WTC11 (cell line): ENCODE results near the gene SAMD1. TPM values are rescaled to one million over a fixed set of nuclear protein-coding genes. Genes with fewer than 3 reads are reported as not detected.
A peak's percentile ranks its signal among the peaks of the same experiment; 100 is the strongest.

Experiments
- ATAC-seq: fragments of 200-7000 bp; cut with Tn5 transposase; 2 replicates; pipeline ENCODE4 v1.10.0; 2021; ENCODE audit warnings: mild to moderate bottlenecking, moderate library complexity
- CTCF ChIA-PET: fragments of 300-600 bp; sonication (Branson Sonifier 250); formaldehyde crosslinking; loops from one replicate; lab custom pipeline; 2021; ENCODE audit warnings: antibody characterized with exemption; lab: Charles Lee
- POLR2A ChIA-PET: fragments of 350-600 bp; sonication (Branson Sonifier 250); formaldehyde crosslinking; loops from one replicate; lab custom pipeline; 2021; ENCODE audit warnings: antibody characterized with exemption; lab: Charles Lee
- DNase-seq: peaks from one replicate; pipeline ENCODE4 v3.0.0; 2021; ENCODE audit warnings: low spot score
- H3K27ac Mint-ChIP-seq: 2 replicates; pipeline ENCODE4 v1.8.0; 2021; ENCODE audit warnings: mixed read lengths
- H3K27me3 Mint-ChIP-seq: 2 replicates; pipeline ENCODE4 v1.8.0; 2021; ENCODE audit warnings: low read depth, mild to moderate bottlenecking, moderate library complexity, mixed read lengths
- H3K36me3 Mint-ChIP-seq: 2 replicates; pipeline ENCODE4 v1.8.0; 2021; ENCODE audit warnings: mixed read lengths
- H3K4me1 Mint-ChIP-seq: 2 replicates; pipeline ENCODE4 v1.8.0; 2022; ENCODE audit warnings: mixed read lengths
- H3K4me3 Mint-ChIP-seq: 2 replicates; pipeline ENCODE4 v1.8.0; 2021; ENCODE audit warnings: mild to moderate bottlenecking, moderate library complexity, mixed read lengths
- H3K9me3 Mint-ChIP-seq: 2 replicates; pipeline ENCODE4 v1.8.0; 2021; ENCODE audit warnings: mixed read lengths
- E2F4 ChIP-seq: sonication (generic); formaldehyde crosslinking; IDR thresholded peaks from 2 replicates; pipeline ENCODE4 v1.8.1; 2022; ENCODE audit warnings: low read depth, mild to moderate bottlenecking, moderate library complexity, missing genetic modification reagents, borderline replicate concordance
- E2F5 ChIP-seq: sonication (generic); formaldehyde crosslinking; IDR thresholded peaks from 2 replicates; pipeline ENCODE4 v1.8.1; 2022; ENCODE audit warnings: mild to moderate bottlenecking, moderate library complexity, missing genetic modification reagents
- EMX1 ChIP-seq: fragments of 250-450 bp; sonication (Bioruptor Pico); IDR thresholded peaks from 2 replicates; pipeline ENCODE4 v1.8.0; 2021; ENCODE audit warnings: mild to moderate bottlenecking
- ESRRA ChIP-seq: sonication (generic); formaldehyde crosslinking; IDR thresholded peaks from 2 replicates; pipeline ENCODE4 v1.8.1; 2022; ENCODE audit warnings: mild to moderate bottlenecking, missing genetic modification reagents, borderline replicate concordance
- ETV6 ChIP-seq: sonication (generic); formaldehyde crosslinking; IDR thresholded peaks from 2 replicates; pipeline ENCODE4 v1.8.1; 2022; ENCODE audit warnings: mild to moderate bottlenecking, missing genetic modification reagents
- FOXK1 ChIP-seq: sonication (generic); formaldehyde crosslinking; IDR thresholded peaks from 2 replicates; pipeline ENCODE4 v1.8.0; 2022; ENCODE audit warnings: mild to moderate bottlenecking, moderate library complexity, missing genetic modification reagents
- GABPB1 ChIP-seq: sonication (generic); formaldehyde crosslinking; IDR thresholded peaks from 2 replicates; pipeline ENCODE4 v1.8.1; 2023; ENCODE audit warnings: mild to moderate bottlenecking, missing genetic modification reagents
- JUN ChIP-seq: sonication (generic); formaldehyde crosslinking; IDR thresholded peaks from 2 replicates; pipeline ENCODE4 v1.8.0; 2023; ENCODE audit warnings: mild to moderate bottlenecking, missing genetic modification reagents
- MLX ChIP-seq: sonication (generic); formaldehyde crosslinking; IDR thresholded peaks from 2 replicates; pipeline ENCODE4 v1.8.1; 2023; ENCODE audit warnings: mild to moderate bottlenecking, missing genetic modification reagents, moderate library complexity
- MYBL2 ChIP-seq: sonication (generic); formaldehyde crosslinking; IDR thresholded peaks from 2 replicates; pipeline ENCODE4 v1.8.1; 2023; ENCODE audit warnings: mild to moderate bottlenecking, moderate library complexity, missing genetic modification reagents
- NFYB ChIP-seq: sonication (generic); formaldehyde crosslinking; conservative IDR thresholded peaks from 2 replicates; pipeline ENCODE4 v1.8.0; 2022; ENCODE audit warnings: low read depth, missing genetic modification reagents
- SMAD3 ChIP-seq: sonication (generic); formaldehyde crosslinking; IDR thresholded peaks from 2 replicates; pipeline ENCODE4 v1.8.0; 2022; ENCODE audit warnings: missing genetic modification reagents, mild to moderate bottlenecking, borderline replicate concordance
- SP1 ChIP-seq: sonication (generic); formaldehyde crosslinking; conservative IDR thresholded peaks from 2 replicates; pipeline ENCODE4 v1.8.1; 2022; ENCODE audit warnings: missing genetic modification reagents
- TEAD1 ChIP-seq: sonication (generic); formaldehyde crosslinking; IDR thresholded peaks from 2 replicates; pipeline ENCODE4 v1.8.0; 2022; ENCODE audit warnings: mild to moderate bottlenecking, missing genetic modification reagents
- USF1 ChIP-seq: sonication (generic); formaldehyde crosslinking; IDR thresholded peaks from 2 replicates; pipeline ENCODE4 v1.8.0; 2022; ENCODE audit warnings: mild to moderate bottlenecking, missing genetic modification reagents
- ZMAT4 ChIP-seq: fragments of 250-450 bp; sonication (Bioruptor Pico); IDR thresholded peaks from 2 replicates; pipeline ENCODE4 v1.9.0; 2021; ENCODE audit warnings: mild to moderate bottlenecking
- ZNF232 ChIP-seq: sonication (generic); formaldehyde crosslinking; IDR thresholded peaks from 2 replicates; pipeline ENCODE4 v1.8.0; 2022; ENCODE audit warnings: mild to moderate bottlenecking, missing genetic modification reagents
- total RNA-seq: library from RNA; stranded (reverse); gene quantifications from 3 replicates; pipeline ENCODE4 v1.2.3, GENCODE V29; 2021
- TF ChIP-seq, protein P1 (sequence below): sonication (generic); formaldehyde crosslinking; IDR thresholded peaks from 2 replicates; pipeline ENCODE4 v1.8.1; 2023; ENCODE audit warnings: mild to moderate bottlenecking, moderate library complexity, missing genetic modification reagents
- TF ChIP-seq, protein P2 (sequence below): sonication (generic); formaldehyde crosslinking; IDR thresholded peaks from 2 replicates; pipeline ENCODE4 v1.8.0; 2022; ENCODE audit warnings: mild to moderate bottlenecking, missing genetic modification reagents
- TF ChIP-seq, protein P3 (sequence below): sonication (generic); formaldehyde crosslinking; IDR thresholded peaks from 2 replicates; pipeline ENCODE4 v1.8.0; 2022; ENCODE audit warnings: mild to moderate bottlenecking, missing genetic modification reagents
- TF ChIP-seq, protein P4 (sequence below): sonication (generic); formaldehyde crosslinking; IDR thresholded peaks from 2 replicates; pipeline ENCODE4 v1.8.1; 2022; ENCODE audit warnings: mild to moderate bottlenecking, missing genetic modification reagents, moderate library complexity, borderline replicate concordance
- TF ChIP-seq, protein P5 (sequence below): sonication (generic); formaldehyde crosslinking; IDR thresholded peaks from 2 replicates; pipeline ENCODE4 v1.8.0; 2023; ENCODE audit warnings: missing genetic modification reagents, mild to moderate bottlenecking, borderline replicate concordance

Gene SAMD1
- total RNA-seq, 1 experiment from 2014 or later = 116 TPM

DNA sequence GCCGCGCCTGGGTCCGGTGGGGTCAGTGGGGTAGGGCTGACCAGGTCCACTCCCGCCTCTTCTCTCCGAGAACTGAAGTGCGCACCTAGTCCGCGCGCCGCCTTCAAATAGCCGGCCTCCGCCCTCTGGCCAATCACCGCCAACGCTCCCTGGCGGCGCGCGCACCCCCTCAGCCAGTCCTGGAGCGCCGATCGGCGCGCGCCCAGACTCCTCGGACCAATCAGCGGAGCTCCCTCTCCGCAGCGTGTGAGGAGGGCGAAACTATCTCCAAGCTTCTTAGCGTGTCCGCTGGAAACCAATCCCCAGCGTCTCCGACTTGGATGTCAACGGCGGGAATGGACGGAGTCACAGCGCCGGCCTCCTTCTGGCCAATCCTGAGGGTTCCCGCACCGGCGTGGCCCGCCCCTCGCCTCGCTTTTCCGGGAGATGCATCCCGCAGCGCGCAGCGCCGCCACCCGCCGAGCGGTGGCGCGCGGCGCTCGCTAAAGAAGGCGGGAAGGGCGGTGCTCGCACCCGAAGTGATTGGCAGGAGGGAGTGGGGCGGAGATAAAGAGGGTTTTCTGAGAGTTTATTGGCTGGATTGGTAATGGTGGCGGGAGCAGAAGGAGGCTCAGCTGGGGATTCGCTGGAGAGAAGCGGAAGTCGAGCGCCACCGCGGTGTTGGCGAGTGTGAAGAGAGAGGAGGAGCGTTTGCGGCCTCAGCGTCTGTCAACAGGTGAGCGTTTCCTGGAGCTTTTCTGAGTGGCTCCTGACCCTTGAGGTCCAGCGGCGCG lies 46.1 kb upstream of the SAMD1 start, which contains the start of gene ASF1B:
Gene ASF1B (minus strand): TSS at position 81 of the 773 bp plus-strand sequence. CDS start 133 bp downstream, outside the sequence.
- H3K36me3 Mint-ChIP-seq = peaks cover 10% of the 10 kb centered on the region
- TF ChIP-seq ESRRA (CRISPR knock-in tag) (0 out of 2 replicates have a peak, but pooled peaks have one; percentile 47), GABPB1 (CRISPR knock-in tag) (peak; percentile 16; the same call in 1 of the 2 replicates), ZNF232 (CRISPR knock-in tag) (peak; percentile 62), MLX (no peak), USF1 (CRISPR knock-in tag) (peak; percentile 44; the same call in 1 of the 2 replicates), FOXK1 (CRISPR knock-in tag) (peak; percentile 43; the same call in 1 of the 2 replicates), EMX1 (CRISPR knock-in tag) (no peak), SP1 (CRISPR knock-in tag) (peak; percentile 80), JUN (no peak), MYBL2 (CRISPR knock-in tag) (peak; percentile 65; the same call in 1 of the 2 replicates), NFYB (peak; percentile 82), E2F4 (peak; percentile 95), ETV6 (CRISPR knock-in tag) (0 out of 2 replicates have a peak, but pooled peaks have one; percentile 55), E2F5 (peak; percentile 89), SMAD3 (CRISPR knock-in tag) (0 out of 2 replicates have a peak, but pooled peaks have one; percentile 17), TEAD1 (0 out of 2 replicates have a peak, but pooled peaks have one; percentile 54), ZMAT4 (no peak)
- TF ChIP-seq, protein P1, sequence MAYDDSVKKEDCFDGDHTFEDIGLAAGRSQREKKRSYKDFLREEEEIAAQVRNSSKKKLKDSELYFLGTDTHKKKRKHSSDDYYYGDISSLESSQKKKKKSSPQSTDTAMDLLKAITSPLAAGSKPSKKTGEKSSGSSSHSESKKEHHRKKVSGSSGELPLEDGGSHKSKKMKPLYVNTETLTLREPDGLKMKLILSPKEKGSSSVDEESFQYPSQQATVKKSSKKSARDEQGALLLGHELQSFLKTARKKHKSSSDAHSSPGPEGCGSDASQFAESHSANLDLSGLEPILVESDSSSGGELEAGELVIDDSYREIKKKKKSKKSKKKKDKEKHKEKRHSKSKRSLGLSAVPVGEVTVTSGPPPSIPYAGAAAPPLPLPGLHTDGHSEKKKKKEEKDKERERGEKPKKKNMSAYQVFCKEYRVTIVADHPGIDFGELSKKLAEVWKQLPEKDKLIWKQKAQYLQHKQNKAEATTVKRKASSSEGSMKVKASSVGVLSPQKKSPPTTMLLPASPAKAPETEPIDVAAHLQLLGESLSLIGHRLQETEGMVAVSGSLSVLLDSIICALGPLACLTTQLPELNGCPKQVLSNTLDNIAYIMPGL (CRISPR knock-in tag) = peak; percentile 48; the same call in 1 of the 2 replicates
- TF ChIP-seq, protein P2, sequence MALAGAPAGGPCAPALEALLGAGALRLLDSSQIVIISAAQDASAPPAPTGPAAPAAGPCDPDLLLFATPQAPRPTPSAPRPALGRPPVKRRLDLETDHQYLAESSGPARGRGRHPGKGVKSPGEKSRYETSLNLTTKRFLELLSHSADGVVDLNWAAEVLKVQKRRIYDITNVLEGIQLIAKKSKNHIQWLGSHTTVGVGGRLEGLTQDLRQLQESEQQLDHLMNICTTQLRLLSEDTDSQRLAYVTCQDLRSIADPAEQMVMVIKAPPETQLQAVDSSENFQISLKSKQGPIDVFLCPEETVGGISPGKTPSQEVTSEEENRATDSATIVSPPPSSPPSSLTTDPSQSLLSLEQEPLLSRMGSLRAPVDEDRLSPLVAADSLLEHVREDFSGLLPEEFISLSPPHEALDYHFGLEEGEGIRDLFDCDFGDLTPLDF (CRISPR knock-in tag) = no peak
- TF ChIP-seq, protein P3, sequence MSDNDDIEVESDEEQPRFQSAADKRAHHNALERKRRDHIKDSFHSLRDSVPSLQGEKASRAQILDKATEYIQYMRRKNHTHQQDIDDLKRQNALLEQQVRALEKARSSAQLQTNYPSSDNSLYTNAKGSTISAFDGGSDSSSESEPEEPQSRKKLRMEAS (CRISPR knock-in tag) = peak; percentile 83
- TF ChIP-seq, protein P4, sequence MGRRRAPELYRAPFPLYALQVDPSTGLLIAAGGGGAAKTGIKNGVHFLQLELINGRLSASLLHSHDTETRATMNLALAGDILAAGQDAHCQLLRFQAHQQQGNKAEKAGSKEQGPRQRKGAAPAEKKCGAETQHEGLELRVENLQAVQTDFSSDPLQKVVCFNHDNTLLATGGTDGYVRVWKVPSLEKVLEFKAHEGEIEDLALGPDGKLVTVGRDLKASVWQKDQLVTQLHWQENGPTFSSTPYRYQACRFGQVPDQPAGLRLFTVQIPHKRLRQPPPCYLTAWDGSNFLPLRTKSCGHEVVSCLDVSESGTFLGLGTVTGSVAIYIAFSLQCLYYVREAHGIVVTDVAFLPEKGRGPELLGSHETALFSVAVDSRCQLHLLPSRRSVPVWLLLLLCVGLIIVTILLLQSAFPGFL (CRISPR knock-in tag) = peak; percentile 69; the same call in 1 of the 2 replicates
- TF ChIP-seq, protein P5, sequence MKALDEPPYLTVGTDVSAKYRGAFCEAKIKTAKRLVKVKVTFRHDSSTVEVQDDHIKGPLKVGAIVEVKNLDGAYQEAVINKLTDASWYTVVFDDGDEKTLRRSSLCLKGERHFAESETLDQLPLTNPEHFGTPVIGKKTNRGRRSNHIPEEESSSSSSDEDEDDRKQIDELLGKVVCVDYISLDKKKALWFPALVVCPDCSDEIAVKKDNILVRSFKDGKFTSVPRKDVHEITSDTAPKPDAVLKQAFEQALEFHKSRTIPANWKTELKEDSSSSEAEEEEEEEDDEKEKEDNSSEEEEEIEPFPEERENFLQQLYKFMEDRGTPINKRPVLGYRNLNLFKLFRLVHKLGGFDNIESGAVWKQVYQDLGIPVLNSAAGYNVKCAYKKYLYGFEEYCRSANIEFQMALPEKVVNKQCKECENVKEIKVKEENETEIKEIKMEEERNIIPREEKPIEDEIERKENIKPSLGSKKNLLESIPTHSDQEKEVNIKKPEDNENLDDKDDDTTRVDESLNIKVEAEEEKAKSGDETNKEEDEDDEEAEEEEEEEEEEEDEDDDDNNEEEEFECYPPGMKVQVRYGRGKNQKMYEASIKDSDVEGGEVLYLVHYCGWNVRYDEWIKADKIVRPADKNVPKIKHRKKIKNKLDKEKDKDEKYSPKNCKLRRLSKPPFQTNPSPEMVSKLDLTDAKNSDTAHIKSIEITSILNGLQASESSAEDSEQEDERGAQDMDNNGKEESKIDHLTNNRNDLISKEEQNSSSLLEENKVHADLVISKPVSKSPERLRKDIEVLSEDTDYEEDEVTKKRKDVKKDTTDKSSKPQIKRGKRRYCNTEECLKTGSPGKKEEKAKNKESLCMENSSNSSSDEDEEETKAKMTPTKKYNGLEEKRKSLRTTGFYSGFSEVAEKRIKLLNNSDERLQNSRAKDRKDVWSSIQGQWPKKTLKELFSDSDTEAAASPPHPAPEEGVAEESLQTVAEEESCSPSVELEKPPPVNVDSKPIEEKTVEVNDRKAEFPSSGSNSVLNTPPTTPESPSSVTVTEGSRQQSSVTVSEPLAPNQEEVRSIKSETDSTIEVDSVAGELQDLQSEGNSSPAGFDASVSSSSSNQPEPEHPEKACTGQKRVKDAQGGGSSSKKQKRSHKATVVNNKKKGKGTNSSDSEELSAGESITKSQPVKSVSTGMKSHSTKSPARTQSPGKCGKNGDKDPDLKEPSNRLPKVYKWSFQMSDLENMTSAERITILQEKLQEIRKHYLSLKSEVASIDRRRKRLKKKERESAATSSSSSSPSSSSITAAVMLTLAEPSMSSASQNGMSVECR (CRISPR knock-in tag) = peak; percentile 55; the same call in 1 of the 2 replicates

More for the DNA sequence above, 46.1 kb upstream of the SAMD1 start, which contains the start of gene ASF1B:
- Mint-ChIP-seq H3K4me1 (peaks cover 19% of the 10 kb centered on the region), H3K27me3 (no peaks in the 10 kb centered on the region; the same call in 1 of the 2 replicates), H3K27ac (peak within 1 kb of the TSS; percentile 98), H3K9me3 (no peaks in the 10 kb centered on the region), H3K4me3 (peak within 1 kb of the TSS; percentile 86)
- ChIA-PET POLR2A (interaction anchor here (0.5 to 1.8 kb wide), 19 partner anchors 12 to 388 kb away, joined by 3 to 12 read pairs (median 3); partner anchors contain the start of genes DCAF15 and PRKACA), CTCF (interaction anchor here (0.6 to 4.7 kb wide), 88 partner anchors 8 to 984 kb away, joined by 3 to 91 read pairs (median 4); partner anchors contain the start of genes C19orf67, DDX39A, GIPC1 and MISP3)
- ATAC-seq (peak; percentile 90), DNase-seq (peak; percentile 98)
